AG04450 (cell line): Measurements from ENCODE around the gene PTK6. TPM values are rescaled to one million over a fixed set of nuclear protein-coding genes. Genes with fewer than 3 reads are reported as not detected.

Source experiments
- CTCF ChIA-PET: fragments of 300-600, 350-600 bp; formaldehyde crosslinking; extraction: SDS; loops from one replicate; lab custom pipeline; 2022; ENCODE audit warnings: antibody characterized with exemption, inconsistent platforms; lab: Charles Lee
- POLR2A ChIA-PET: fragments of 350-600 bp; formaldehyde crosslinking; extraction: SDS; loops from one replicate; lab custom pipeline; 2021; ENCODE audit warnings: antibody characterized with exemption, inconsistent platforms; lab: Yijun Ruan, JAX
- DNase-seq: peaks from one replicate; pipeline ENCODE4 v3.0.0-alpha.2; 2011; ENCODE audit warnings: low read depth, low spot score
- H3K27ac ChIP-seq: one replicate; pipeline ENCODE4 v1.5.1; 2012; ENCODE audit warnings: low read depth, low read length, control low read depth
- H3K27me3 ChIP-seq: one replicate; pipeline ENCODE4 v1.6.0; 2012; ENCODE audit warnings: low read length; ENCODE audit not compliant: control insufficient read depth, insufficient read depth
- H3K4me3 ChIP-seq: 2 replicates; pipeline ENCODE4 v1.5.1; 2011; ENCODE audit warnings: mild to moderate bottlenecking, low read depth, low read length, control low read depth
- H3K9me3 ChIP-seq: 2 replicates; pipeline ENCODE4 v1.5.1; 2012; ENCODE audit warnings: low read length; ENCODE audit not compliant: control insufficient read depth, insufficient read depth
- polyA plus RNA-seq: library from polyadenylated mRNA; depleted of rRNA; stranded (reverse); fragments of >200 nt; gene quantifications from 2 replicates; pipeline ENCODE4 v1.2.3, GENCODE V29; 2011
- TF ChIP-seq, protein P1 (sequence below): IDR thresholded peaks from 2 replicates; pipeline ENCODE4 v1.5.1; 2011; ENCODE audit warnings: low read depth, low read length, control low read depth, inconsistent platforms

PTK6 gene
- polyA plus RNA-seq, 1 experiment = 0.02 TPM

DNA sequence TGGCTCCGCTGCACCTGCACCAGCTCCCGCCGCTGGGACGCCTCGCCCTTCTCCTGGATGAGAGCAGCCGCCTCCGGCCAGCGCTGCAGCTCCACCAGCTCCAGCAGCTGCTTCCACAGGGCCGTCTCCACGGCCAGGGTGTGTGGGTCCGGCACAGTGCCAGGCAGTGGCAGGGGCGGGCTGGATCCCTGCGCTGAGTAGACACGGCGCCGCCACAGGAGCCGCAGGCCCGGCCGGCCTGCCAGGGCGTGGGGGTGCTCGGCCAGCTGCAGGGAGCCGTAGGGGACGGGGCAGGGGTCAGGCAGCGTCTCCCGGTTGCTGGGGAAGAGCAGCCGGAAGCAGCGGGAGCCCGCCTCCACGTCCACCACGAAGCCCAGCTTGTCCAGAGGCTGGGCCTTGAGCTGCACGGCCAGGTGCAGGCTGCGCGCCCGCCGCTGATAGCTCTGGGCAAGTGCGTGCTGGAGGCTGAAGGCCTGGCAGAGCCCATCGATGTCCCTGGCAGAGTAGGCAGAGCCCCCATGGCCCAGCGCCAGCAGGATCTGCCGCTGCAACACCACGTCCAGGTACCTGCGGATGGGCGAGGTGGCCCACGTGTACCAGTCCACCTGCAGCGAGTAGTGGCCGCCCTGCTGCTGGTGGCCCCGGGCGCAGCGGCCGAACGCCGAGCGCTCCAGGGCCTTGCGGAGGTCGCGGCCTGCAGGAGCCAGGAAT is 26.2 kb upstream of the PTK6 start:
- TF ChIP-seq, protein P1, sequence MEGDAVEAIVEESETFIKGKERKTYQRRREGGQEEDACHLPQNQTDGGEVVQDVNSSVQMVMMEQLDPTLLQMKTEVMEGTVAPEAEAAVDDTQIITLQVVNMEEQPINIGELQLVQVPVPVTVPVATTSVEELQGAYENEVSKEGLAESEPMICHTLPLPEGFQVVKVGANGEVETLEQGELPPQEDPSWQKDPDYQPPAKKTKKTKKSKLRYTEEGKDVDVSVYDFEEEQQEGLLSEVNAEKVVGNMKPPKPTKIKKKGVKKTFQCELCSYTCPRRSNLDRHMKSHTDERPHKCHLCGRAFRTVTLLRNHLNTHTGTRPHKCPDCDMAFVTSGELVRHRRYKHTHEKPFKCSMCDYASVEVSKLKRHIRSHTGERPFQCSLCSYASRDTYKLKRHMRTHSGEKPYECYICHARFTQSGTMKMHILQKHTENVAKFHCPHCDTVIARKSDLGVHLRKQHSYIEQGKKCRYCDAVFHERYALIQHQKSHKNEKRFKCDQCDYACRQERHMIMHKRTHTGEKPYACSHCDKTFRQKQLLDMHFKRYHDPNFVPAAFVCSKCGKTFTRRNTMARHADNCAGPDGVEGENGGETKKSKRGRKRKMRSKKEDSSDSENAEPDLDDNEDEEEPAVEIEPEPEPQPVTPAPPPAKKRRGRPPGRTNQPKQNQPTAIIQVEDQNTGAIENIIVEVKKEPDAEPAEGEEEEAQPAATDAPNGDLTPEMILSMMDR = no peak
- H3K4me3 ChIP-seq = no peak overlapping the region
- no peaks in the 10 kb centered on the region for H3K27me3 ChIP-seq
- H3K9me3 ChIP-seq = peaks cover 6% of the 10 kb centered on the region; the same call in 1 of the 2 replicates
- POLR2A ChIA-PET = no interaction called here
- CTCF ChIA-PET = no interaction called here
- no peak for DNase-seq
- no peak overlapping the region for H3K27ac ChIP-seq

DNA sequence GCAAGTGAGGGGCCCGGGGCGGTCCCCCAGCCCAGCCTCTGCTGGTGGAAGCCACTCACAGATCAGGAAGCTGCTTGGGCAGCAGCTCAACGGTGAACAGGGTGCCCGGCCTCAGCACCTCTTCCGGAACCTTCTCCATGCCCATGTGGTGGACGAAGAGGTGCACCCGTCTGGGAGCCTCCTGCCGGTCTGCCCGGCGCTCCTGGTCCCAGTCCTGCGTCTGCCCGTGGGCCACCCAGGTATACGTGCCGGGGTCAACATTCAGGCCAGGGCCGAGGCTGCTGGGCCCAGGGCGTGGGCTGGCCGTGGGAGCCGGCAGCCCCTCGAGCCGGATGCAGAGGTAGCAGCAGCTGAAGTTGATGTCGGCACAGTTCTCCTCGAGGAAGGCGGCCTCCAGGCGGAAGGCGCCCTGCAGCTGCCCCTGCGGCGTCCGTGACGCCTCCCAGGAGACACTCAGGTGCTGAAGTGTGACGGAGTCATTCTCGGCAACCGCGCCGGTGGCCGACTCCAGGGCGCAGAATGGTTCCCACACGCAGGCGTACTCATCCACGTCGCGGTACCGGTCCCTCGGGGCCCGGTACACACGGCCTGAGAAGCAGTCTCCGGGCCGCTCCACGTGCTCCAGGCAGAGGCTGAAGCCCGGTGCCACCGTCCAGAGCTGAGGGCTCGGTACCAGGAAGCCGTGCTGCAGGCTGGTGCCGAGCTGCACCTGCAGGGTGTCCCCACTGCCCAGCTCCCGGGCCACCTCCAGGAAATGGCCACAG is 25.5 kb upstream of the PTK6 start:
- ChIA-PET CTCF (no interaction called here), POLR2A (no interaction called here)
- Histone ChIP-seq H3K27me3 (no peaks in the 10 kb centered on the region), H3K4me3 (no peak overlapping the region), H3K27ac (no peak overlapping the region), H3K9me3 (peaks cover 6% of the 10 kb centered on the region; the same call in 1 of the 2 replicates)
- TF ChIP-seq, protein P1 = no peak
- no peak for DNase-seq

DNA sequence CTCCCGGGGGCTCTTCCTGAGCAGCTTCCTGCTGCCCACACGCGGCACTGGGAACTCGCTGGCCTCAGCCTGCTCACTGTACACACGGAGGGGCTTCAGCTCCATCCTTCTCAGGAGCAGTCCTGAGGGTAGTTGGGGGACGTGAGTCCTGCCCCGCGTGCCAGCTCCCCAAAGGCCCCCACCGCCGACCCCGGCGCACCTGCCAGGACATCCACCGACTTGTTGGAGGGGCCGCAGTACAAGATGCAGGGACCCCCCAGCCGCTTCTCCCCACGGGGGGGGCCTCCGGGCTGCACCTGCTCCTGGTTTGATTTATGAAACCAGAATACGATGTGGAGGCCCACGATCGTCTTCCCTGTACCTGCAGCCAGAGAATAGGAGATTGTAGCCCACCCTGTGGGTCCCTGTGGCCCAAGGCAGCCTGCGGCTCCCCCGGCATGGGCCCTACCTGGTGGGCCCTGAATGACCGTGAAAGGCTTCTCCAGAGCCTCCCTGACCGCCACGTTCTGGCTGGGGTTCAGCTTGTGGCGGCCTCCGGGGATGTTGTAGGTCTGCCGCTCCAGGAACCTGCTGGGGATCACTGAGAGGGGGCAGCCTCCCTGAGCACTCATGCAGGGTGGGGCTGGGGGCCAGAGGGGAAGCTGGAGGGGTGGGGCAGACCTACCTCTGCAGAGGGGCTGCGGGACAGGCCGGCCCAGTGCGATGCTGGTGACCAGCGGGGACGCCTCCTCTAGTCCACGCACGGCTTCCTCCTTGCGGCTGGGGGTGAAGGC is 24.6 kb upstream of the PTK6 start:
- no peak for DNase-seq
- ChIA-PET POLR2A (no interaction called here), CTCF (interaction anchor here (1.0 kb wide), 1 partner anchor 24 kb away, joined by 3 read pairs; no protein-coding TSS in a partner anchor)
- Histone ChIP-seq H3K9me3 (peaks cover 6% of the 10 kb centered on the region; the same call in 1 of the 2 replicates), H3K27ac (no peak overlapping the region), H3K4me3 (no peak overlapping the region), H3K27me3 (no peaks in the 10 kb centered on the region)
- TF ChIP-seq, protein P1 = no peak

DNA sequence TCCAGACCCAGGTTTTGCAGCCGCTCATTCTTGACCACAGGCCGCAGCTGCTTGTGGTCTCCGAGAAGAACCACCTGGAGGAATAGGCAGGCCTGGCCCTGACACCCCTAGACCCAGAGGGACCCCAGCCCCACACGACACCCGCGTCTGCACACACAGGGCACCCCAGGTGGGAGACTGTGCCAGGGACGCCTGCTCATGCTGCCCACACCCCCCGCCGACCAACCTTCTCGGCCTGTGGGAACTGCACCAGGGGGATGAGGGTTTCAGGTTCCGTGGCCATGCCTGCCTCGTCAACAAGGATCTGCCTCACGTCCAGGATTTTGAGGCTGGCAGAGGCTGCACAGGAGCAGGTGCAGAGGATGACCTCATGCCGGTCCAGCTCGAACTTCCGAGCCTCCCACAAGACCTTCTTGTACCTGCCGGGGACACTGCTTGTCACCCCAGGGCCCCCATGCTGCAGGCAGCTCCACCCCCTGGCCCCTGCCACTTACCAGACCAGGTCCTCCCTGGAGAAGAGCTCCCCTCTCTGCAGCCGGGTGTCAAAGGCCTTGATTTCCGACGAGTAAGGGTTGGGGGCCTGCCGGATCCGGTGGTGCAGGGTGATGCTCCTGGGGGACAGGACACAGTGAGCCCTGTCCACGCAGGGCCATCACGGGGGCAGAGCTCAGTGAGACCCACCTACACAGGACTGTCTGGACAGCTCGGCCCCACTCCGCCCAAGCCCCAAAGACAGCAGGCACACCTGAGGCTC is 23.9 kb upstream of the PTK6 start:
- Histone ChIP-seq H3K27me3 (no peaks in the 10 kb centered on the region), H3K4me3 (no peak overlapping the region), H3K27ac (no peak overlapping the region), H3K9me3 (peaks cover 6% of the 10 kb centered on the region; the same call in 1 of the 2 replicates)
- TF ChIP-seq, protein P1 = no peak
- ChIA-PET CTCF (interaction anchor here (0.5 to 1.0 kb wide), 2 partner anchors 23 to 410 kb away, joined by 3 to 6 read pairs; no protein-coding TSS in a partner anchor), POLR2A (no interaction called here)
- DNase-seq = no peak
